Esophagus squamous epithelium (tissue), 5 donors: Measurements from ENCODE around the gene ST3GAL3. TPM values are rescaled to one million over a fixed set of nuclear protein-coding genes. Genes with fewer than 3 reads are reported as not detected.

Experiments used
- DNase-seq: peaks from one replicate; lab custom pipeline; 2025; lab: John Stamatoyannopoulos, UW
- H3K27ac ChIP-seq, 4 donors: fragments of 200-600 bp; sonication (generic); one replicate each; pipeline ENCODE4 v1.5.1; 2016 to 2019; ENCODE audit warnings: mild to moderate bottlenecking in 1 of 4
- H3K27me3 ChIP-seq, 4 donors: fragments of 200-600 bp; sonication (generic); 1 replicate in 3 of 4; 2 replicates in 1 of 4; pipeline versions ENCODE4 v1.5.1 to v1.6.0; 2017 to 2021; ENCODE audit warnings: antibody characterized with exemption in 1 of 4
- H3K36me3 ChIP-seq, 3 donors: fragments of 200-600 bp; sonication (generic); one replicate each; pipeline ENCODE4 v1.5.1; 2016 to 2019
- H3K4me1 ChIP-seq, 3 donors: fragments of 200-600 bp; sonication (generic); one replicate each; pipeline ENCODE4 v1.5.1; 2017 to 2019
- H3K4me3 ChIP-seq, 4 donors: fragments of 200-600 bp; sonication (generic); 1 replicate in 3 of 4; 2 replicates in 1 of 4; pipeline ENCODE4 v1.5.1; 2016 to 2019; ENCODE audit warnings: mild to moderate bottlenecking in 2 of 4, moderate library complexity in 1 of 4
- H3K9me3 ChIP-seq, 3 donors: fragments of 200-600 bp; sonication (generic); one replicate each; pipeline ENCODE4 v1.5.1; 2016 to 2019
- POLR2A ChIP-seq, 4 donors: fragments of 450-650 bp; IDR thresholded peaks; one replicate each; pipeline ENCODE4 v1.6.1; 2017; ENCODE audit warnings: antibody characterized with exemption in 4 of 4, mild to moderate bottlenecking in 4 of 4, moderate library complexity in 3 of 4
- WGBS, 2 donors: methylation state at CpG; one replicate each; pipeline ENCODE4 v1.1.5; 2018; 5-methylcytosine and 5-hydroxymethylcytosine counted together
- intact Hi-C: fragments of 100-400 bp; cut with DNase I; formaldehyde crosslinking; loops from one replicate; pipeline ENCODE4 v1.15.0; 2022
- total RNA-seq, 4 donors: library from RNA; depleted of rRNA; stranded (reverse); fragments of >200 nt; gene quantifications; one replicate each; pipeline ENCODE4 v1.1.0, GENCODE V29; 2016
- TF ChIP-seq, protein P1 (sequence below), 6 experiments: fragments of 450-650 bp in 4 of 6; fragments of 200-600 bp in 2 of 6; sonication (generic) in 2 of 6; IDR thresholded peaks; one replicate each; pipeline ENCODE4 v1.5.1; 2016 to 2019; ENCODE audit warnings: antibody characterized with exemption in 6 of 6, mild to moderate bottlenecking in 4 of 6, moderate library complexity in 4 of 6
- donor health status: DM: yes; HTN: yes; CAD: no.

The ST3GAL3 gene
- total RNA-seq, 4 donors from 2014 or later, result 2.8 to 10.7 (median 7.1) TPM

DNA sequence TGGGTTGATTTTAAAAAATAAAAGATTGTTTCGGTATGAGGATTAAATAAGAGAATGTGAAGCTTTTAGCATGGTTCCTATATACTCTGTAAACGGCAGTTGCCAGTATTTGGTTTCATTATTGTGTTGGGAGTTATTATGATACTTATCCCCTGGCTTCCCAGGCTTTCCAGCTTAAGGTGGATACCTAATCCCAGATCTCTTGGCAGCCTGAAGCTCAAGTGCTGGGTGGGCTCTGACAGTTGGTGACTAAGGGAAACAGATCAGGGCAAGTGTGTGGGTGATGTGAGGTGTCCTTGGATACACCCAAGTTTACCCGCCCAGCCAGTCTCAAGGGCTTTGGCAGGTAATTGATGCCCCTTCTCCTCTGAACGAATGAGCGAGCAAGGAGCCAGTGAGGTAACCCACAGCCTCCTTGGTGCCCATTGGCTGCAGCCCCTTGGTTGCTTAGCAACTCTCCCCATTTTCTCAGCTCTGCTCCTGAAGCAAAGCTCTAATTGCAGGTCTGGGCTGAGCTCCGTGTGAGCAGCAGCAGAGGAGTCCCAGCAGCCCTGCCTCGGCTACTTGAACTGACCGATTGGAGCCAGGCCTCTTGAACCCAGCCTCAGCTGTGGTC is 245.5 kb downstream of the ST3GAL3 start:
- TF ChIP-seq, protein P1, sequence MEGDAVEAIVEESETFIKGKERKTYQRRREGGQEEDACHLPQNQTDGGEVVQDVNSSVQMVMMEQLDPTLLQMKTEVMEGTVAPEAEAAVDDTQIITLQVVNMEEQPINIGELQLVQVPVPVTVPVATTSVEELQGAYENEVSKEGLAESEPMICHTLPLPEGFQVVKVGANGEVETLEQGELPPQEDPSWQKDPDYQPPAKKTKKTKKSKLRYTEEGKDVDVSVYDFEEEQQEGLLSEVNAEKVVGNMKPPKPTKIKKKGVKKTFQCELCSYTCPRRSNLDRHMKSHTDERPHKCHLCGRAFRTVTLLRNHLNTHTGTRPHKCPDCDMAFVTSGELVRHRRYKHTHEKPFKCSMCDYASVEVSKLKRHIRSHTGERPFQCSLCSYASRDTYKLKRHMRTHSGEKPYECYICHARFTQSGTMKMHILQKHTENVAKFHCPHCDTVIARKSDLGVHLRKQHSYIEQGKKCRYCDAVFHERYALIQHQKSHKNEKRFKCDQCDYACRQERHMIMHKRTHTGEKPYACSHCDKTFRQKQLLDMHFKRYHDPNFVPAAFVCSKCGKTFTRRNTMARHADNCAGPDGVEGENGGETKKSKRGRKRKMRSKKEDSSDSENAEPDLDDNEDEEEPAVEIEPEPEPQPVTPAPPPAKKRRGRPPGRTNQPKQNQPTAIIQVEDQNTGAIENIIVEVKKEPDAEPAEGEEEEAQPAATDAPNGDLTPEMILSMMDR (IDR thresholded peaks at IDR 0.05), result no peak
- TF ChIP-seq POLR2A (IDR thresholded peaks at IDR 0.05), result no peak
- Histone ChIP-seq H3K9me3 (no peaks in the 10 kb centered on the region), H3K4me1 (peaks cover 10 to 36% (median 13%) of the 10 kb centered on the region in 3 donors), H3K27me3 (no peaks in the 10 kb centered on the region), H3K27ac (no peak overlapping the region), H3K36me3 (peaks cover 0 to 51% (median 19%) of the 10 kb centered on the region in 3 donors), H3K4me3 (no peak overlapping the region)
- WGBS, 2 donors, result 46 to 68% methylated on average over 5 to 8 of the region's 8 CpGs
- intact Hi-C loops, result no loop called here
- DNase-seq, result no peak

DNA sequence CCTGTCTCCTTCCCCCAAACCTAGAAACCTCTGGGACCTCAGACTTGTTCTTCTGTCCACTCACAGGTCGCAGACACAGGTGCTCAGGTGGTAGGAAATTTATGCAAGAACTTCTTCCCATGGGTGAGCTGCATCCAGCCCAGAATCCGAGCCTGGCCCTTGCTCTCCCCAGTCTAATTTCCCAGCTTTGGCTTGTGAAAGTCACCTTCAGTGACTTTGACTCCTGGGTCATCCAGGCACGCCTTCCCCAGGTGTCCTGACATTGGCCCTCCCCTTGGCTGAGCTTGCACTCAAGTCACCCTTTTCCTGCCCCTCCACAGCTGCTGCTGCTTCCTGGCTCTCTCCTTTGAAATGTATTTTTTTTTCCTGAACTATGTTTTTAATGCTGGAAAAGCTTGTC is 246.0 kb downstream of the ST3GAL3 start:
- Histone ChIP-seq H3K27me3 (no peaks in the 10 kb centered on the region), H3K4me3 (no peak overlapping the region), H3K4me1 (peaks cover 5 to 31% (median 8%) of the 10 kb centered on the region in 3 donors), H3K27ac (no peak overlapping the region), H3K9me3 (no peaks in the 10 kb centered on the region), H3K36me3 (peaks cover 5 to 56% (median 20%) of the 10 kb centered on the region in 3 donors)
- DNase-seq, result no peak
- WGBS, 2 donors, result 80 to 84% methylated on average over 3 of the region's 3 CpGs
- TF ChIP-seq, protein P1 (IDR thresholded peaks at IDR 0.05), result no peak
- no peak for TF ChIP-seq POLR2A (IDR thresholded peaks at IDR 0.05)
- intact Hi-C loops, result no loop called here

DNA sequence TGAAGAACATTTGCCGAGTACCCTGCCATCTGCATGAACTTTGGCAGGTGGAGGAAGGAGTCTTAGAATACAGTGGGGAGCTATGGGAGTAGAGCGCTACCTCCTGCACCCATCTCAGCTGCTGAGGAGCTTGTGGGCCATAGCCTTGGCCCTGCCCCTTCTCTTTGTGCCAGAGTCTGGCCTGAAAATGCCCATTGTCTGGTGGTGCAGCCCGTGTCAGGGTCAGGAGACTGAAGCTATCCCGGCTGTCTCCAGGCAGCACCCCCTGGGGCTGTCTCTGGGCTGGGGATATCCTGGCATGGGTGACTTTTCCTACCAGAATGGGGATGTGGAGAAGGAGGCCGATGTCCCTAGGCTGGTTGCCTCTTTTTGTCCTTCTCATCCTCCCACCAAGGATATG is 246.7 kb downstream of the ST3GAL3 start:
- peaks cover 12 to 63% (median 20%) of the 10 kb centered on the region in 3 donors for H3K36me3 ChIP-seq
- intact Hi-C loops, result no loop called here
- H3K4me1 ChIP-seq, result peaks cover 0 to 24% (median 3%) of the 10 kb centered on the region in 3 donors
- no peak overlapping the region for H3K4me3 ChIP-seq
- DNase-seq, result no peak
- no peaks in the 10 kb centered on the region for H3K27me3 ChIP-seq
- 90 to 94% methylated on average over 2 of the region's 5 CpGs for WGBS, 2 donors
- TF ChIP-seq, protein P1 (IDR thresholded peaks at IDR 0.05), result no peak
- TF ChIP-seq POLR2A (IDR thresholded peaks at IDR 0.05), result no peak
- no peak overlapping the region for H3K27ac ChIP-seq
- no peaks in the 10 kb centered on the region for H3K9me3 ChIP-seq

DNA sequence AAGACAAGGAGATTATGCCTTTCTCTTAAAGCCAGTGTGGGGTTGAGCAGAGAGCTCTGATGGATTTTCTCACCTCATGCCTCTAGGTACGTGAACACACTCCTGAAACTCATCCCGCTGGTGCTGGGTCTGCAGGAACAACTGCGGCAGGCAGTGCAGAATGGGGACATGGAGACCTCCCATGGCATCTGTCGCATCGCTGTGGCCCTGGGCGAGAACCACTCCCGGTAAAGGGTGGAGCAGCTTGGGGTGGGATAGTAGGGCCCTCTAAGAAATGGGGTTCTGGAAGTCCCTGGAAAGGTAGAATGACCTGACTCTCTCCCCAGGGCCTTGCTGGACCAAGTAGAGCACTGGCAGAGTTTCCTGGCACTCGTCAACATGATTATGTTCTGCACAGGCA is 248.9 kb downstream of the ST3GAL3 start:
- H3K27me3 ChIP-seq, result no peaks in the 10 kb centered on the region
- H3K9me3 ChIP-seq, result no peaks in the 10 kb centered on the region
- H3K4me1 ChIP-seq, result peaks cover 0 to 19% (median 3%) of the 10 kb centered on the region in 3 donors
- intact Hi-C loops, result no loop called here
- WGBS, 2 donors, result 86 to 98% methylated on average over 1 to 4 of the region's 8 CpGs
- no peak for DNase-seq
- H3K4me3 ChIP-seq, result no peak overlapping the region
- no peak overlapping the region for H3K27ac ChIP-seq
- TF ChIP-seq POLR2A (IDR thresholded peaks at IDR 0.05), result no peak
- TF ChIP-seq, protein P1 (IDR thresholded peaks at IDR 0.05), result no peak
- H3K36me3 ChIP-seq, result peaks cover 15 to 69% (median 20%) of the 10 kb centered on the region in 3 donors

DNA sequence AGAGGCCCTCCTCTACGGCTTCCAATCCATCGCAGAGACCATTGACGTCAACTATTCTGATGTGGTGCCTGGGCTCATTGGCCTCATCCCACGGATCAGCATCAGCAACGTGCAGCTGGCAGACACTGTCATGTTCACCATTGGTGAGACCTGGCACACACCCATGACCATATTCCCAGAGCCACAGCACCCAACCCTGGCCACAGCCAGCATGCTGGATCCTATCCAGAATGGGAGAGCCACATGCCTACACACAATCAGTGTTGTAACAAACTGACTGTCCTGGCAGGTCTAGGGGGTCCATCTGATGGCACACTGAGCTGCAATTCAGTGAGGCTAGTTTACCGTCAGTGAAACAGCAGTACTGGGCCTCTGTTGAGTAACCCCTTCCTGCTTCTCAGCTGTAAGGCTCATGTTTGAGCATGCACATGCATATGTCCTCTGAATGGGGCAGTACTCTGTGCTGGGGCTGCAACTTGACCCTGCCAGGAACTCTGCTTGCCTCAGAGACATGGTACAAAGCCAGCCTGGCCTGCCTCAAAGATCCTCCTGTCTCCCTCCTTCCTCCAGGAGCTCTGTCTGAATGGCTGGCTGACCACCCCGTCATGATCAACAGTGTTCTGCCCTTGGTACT is 250.2 kb downstream of the ST3GAL3 start:
- H3K9me3 ChIP-seq, result no peaks in the 10 kb centered on the region
- no peaks in the 10 kb centered on the region for H3K27me3 ChIP-seq
- peaks cover 15 to 82% (median 20%) of the 10 kb centered on the region in 3 donors for H3K36me3 ChIP-seq
- no peak overlapping the region for H3K4me3 ChIP-seq
- intact Hi-C loops, result no loop called here
- H3K4me1 ChIP-seq, result peaks cover 0 to 10% (median 3%) of the 10 kb centered on the region in 3 donors
- WGBS, 2 donors, result 53 to 59% methylated on average over 2 of the region's 7 CpGs
- no peak overlapping the region for H3K27ac ChIP-seq
- DNase-seq, result no peak
- TF ChIP-seq, protein P1 (IDR thresholded peaks at IDR 0.05), result no peak
- TF ChIP-seq POLR2A (IDR thresholded peaks at IDR 0.05), result no peak
